Smooth muscle cell of the umbilical artery (primary cell): ENCODE results near the gene SPAG7. TPM values are rescaled to one million over a fixed set of nuclear protein-coding genes. Genes with fewer than 3 reads are reported as not detected.

Source experiments
- total RNA-seq: library from RNA; depleted of rRNA; stranded (reverse); fragments of >200 nt; gene quantifications from 2 replicates; pipeline ENCODE4 v1.2.3, GENCODE V29; 2014

The SPAG7 gene, protein sequence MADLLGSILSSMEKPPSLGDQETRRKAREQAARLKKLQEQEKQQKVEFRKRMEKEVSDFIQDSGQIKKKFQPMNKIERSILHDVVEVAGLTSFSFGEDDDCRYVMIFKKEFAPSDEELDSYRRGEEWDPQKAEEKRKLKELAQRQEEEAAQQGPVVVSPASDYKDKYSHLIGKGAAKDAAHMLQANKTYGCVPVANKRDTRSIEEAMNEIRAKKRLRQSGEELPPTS
- total RNA-seq = 45.8 and 52.9 TPM in 2 replicates

DNA sequence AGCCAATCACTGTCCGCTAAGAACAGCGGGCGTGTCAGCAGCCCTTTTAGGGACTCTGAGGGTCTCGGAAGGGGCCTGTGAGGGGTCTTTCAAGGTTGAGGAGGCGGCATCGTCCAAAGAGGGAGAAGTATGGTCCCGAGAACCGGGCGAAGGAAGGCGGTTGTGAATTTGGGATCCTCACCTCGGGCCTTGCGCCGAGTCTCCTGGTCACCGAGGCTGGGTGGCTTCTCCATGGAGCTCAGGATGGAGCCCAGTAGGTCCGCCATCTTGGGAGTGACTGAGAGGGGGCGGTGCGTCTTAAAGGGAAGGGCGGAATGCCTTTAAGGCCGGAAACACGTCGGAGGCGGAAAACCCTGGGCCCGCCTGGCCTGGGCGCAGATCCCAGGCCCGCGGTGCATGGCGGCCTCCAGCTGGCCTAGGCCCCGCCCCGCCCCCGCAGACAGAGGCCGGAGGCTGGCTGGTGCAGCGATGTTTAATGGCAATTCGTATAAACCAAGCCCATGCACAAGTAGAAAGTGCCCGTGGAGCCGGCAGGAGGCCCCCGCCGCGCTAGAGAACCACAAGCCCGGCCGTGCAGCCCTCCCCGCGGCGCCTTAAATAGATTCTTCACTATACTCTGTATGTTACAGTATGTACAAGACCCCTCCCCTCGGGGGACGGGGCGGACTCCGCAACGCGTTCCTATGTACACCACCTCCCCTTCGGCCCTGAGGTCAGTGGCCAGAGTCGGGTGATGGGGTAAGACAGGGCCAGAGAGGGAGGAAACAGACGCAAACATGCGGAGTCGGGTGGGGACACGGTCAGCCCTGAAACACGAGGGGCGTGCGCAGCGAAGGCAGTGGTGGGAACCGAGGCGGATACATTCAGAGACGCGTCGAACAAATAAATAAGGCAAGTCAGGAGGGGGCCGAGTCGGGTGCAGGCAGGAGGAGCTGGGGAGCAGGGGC, at the start of gene SPAG7:
SPAG7 (minus strand) TSS at position 279 of the 947 bp plus-strand sequence; CDS start at position 266, 13 bp downstream.

DNA sequence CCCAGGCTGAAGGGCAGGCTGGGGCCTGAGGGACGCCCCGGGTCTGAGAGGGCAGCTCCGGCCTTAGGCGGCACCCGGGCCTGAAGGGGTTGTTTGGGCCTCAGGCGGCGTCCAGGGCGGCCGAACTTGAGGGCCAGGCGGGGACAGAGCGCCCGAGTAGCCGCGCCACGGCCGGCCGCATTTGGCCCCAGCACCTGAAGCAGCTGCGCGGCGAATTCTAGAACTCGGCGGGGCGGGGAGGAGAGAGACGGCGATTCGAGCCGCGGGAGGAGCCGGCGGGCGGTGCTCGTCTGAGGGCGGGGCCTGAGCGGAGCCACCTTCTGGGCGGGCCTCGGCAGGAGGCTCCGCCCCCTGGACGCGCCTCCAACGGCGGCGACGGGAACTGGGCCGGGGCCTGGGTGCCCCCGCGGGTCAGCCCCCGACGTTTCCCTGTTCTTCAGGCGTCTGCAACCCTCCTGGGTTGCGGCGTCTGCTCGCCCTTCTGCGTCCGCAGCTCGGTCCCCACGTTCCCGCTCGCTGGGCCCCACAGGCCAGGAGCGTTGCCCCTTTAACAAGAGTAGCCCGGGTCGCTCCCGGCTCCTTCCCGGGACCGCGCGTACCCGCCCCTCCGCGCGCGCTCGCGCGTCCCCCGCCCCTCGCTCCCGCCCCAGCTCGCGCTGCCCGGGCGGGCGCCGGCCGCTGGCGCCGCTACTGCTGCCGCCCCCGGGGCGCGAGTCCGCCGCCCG, 29.8 kb upstream of the SPAG7 start, which contains the start of the genes INCA1 and KIF1C:
INCA1 (minus strand) TSS at position 221 of the 725 bp plus-strand sequence. CDS start 3,085 bp downstream, outside the sequence.
KIF1C (plus strand) TSS at position 649 of the 725 bp plus-strand sequence. CDS start 2,297 bp downstream, outside the sequence.

GRCh38 chr17:4986951-4987766, 19.5 kb upstream of the SPAG7 start, which contains the start of gene CAMTA2:
CAMTA2 (minus strand) TSS chr17:4987675; CDS start chr17:4986222, 1,453 bp downstream.

GRCh38 chr17:4950746-4951204, 16.8 kb downstream of the SPAG7 start, which contains the start of gene ENO3:
ENO3 (plus strand) TSS chr17:4951119; CDS start chr17:4951830, 711 bp downstream.

DNA sequence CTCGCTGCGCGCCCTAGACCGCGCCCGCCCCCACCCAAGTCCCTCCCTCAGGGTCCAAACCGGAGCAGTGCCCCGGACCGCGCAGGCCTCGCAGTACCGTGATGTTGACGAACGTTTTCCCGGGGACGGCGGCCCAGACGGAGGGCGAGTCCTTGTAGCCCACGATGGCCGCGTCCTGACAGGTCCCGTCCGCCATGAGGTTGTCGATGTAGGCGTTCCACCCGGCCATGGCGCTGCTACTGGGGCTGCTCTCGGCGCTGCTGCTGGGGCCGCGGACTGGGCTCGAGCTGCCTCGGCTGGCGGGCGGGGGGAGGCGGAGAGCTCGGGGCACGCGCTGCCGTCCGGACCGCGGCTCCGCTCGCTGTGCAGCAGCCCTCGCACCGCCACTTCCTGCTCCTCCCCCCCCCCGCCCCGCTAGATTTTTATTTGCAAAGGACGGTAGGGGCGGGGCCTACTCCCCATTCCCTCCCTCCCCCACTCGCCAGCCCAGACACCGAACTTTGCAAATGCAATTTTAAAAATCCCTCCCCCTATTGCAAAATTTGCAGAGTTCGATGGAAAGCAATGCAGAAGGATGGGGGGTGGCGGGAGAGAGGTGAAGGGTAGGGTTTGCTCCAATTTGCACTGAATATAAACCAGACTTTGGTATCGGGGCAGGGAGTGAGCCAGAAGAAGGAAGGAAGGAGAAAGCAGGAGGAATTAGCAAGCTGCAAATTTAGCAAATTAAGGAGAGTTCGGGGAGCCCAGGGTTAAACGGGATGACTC, 19.3 kb downstream of the SPAG7 start, which contains the start of gene PFN1:
PFN1 (minus strand) TSS at position 365 of the 765 bp plus-strand sequence; CDS start at position 229, 136 bp downstream.

DNA sequence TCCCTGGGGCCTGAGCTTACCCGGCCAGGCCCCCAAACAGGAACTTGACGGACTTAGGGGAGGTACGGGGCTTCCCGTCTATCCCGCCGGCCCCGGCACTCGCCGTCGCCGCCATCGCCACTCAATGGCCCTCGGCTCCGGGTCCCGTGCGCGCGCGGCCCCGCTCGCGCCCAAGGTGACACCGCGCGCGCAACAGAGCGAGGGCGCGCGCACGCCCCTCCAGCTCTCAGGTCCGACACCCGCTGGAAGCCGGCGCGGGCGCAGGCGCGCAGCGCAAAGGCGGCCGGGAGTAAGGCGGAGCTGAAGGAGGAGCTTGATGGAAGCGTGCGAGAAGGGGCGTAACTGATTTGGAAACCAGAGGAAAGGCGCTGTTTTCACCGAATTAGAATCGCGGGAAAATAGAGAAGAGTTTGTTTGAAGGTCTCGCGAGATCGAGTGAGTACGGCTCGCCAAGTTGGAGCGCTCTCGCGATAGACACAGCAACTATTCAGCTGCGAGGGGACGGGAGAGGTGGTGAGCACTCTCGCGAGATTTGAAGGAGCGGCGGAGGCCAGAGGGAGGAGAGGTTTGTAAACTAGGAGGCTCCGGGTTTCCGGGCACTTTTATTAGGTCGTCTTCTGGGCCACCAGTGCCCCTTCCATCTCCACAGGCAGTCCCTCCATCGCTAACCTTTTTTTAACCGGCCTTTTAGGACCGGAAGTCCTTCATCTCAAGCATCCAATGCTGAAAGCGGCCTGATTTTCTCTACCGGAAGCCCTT, 27.6 kb downstream of the SPAG7 start, which contains the start of the genes RNF167 and SLC25A11:
RNF167 (plus strand) TSS at position 473 of the 759 bp plus-strand sequence. CDS start 642 bp downstream, outside the sequence.
SLC25A11 (minus strand) TSS at position 251 of the 759 bp plus-strand sequence; CDS start at position 115, 136 bp downstream.

DNA sequence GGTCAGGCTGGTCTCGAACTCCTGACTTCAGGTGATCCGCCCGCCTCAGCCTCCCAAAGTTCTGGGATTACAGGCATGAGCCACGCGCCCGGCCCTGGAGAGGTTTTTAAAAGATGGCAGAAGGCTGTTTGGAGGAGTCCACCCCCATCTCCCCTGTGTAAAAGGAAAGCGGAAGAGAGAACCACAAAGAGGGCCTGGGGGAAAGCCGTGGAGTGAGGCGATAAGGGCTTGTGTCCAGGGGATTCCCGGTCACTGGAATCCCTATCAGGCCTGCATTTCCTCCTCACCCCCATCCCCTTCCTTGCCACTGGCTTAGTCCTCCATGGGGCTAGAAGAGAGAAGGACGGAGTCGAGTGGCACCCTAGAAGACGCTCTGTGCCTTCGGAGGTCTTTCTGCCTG, 35.7 kb downstream of the SPAG7 start, which contains the start of gene GP1BA:
GP1BA (plus strand) TSS at position 315 of the 400 bp plus-strand sequence. CDS start 328 bp downstream, outside the sequence.

Other genes with a start within 250 kb of the SPAG7 start
- 8.3 and 13.4 TPM in 2 replicates for gene MED11, start 236.4 kb downstream of the SPAG7 start, total RNA-seq
- gene ZMYND15, start 228.0 kb downstream of the SPAG7 start, total RNA-seq = not detected in 2 replicates
- gene CXCL16, start 227.9 kb downstream of the SPAG7 start, total RNA-seq = 0.37 and 0.89 TPM in 2 replicates
- gene TM4SF5, start 195.9 kb downstream of the SPAG7 start, total RNA-seq = not detected in 2 replicates
- gene VMO1, start 181.5 kb downstream of the SPAG7 start, total RNA-seq = 1.5 TPM in 1 of 2 replicates, not detected in the other
- not detected in 2 replicates for gene GLTPD2, start 178.9 kb downstream of the SPAG7 start, total RNA-seq
- 92.0 and 129 TPM in 2 replicates for gene PSMB6, start 171.7 kb downstream of the SPAG7 start, total RNA-seq
- gene PLD2, start 160.7 kb downstream of the SPAG7 start, total RNA-seq = 10.1 and 20.7 TPM in 2 replicates
- 30.9 and 68.0 TPM in 2 replicates for gene MINK1, start 134.5 kb downstream of the SPAG7 start, total RNA-seq
- gene C17orf107, start 68.3 kb downstream of the SPAG7 start, total RNA-seq = 6.8 and 7.8 TPM in 2 replicates
- gene CHRNE, start 64.7 kb downstream of the SPAG7 start, total RNA-seq = 0.23 and 0.30 TPM in 2 replicates
- gene GP1BA, start 35.5 kb downstream of the SPAG7 start, total RNA-seq = not detected in 2 replicates
- gene SLC25A11, start 27.8 kb downstream of the SPAG7 start, total RNA-seq = 54.8 and 63.0 TPM in 2 replicates
- 16.9 and 20.9 TPM in 2 replicates for gene RNF167, start 27.5 kb downstream of the SPAG7 start, total RNA-seq
- 673 and 683 TPM in 2 replicates for gene PFN1, start 19.3 kb downstream of the SPAG7 start, total RNA-seq
- 4.9 and 5.0 TPM in 2 replicates for gene ENO3, start 16.7 kb downstream of the SPAG7 start, total RNA-seq
- 7.1 and 13.0 TPM in 2 replicates for gene CAMTA2, start 19.9 kb upstream of the SPAG7 start, total RNA-seq
- 0.18 TPM in 1 of 2 replicates, not detected in the other for gene INCA1, start 29.7 kb upstream of the SPAG7 start, total RNA-seq
- gene KIF1C, start 30.1 kb upstream of the SPAG7 start, total RNA-seq = 43.9 and 82.4 TPM in 2 replicates
- gene SLC52A1, start 67.6 kb upstream of the SPAG7 start, total RNA-seq = under 0.01 TPM in 1 of 2 replicates, not detected in the other
- 1.2 TPM in 2 replicates for gene ZFP3, start 110.7 kb upstream of the SPAG7 start, total RNA-seq
- 4.1 and 5.3 TPM in 2 replicates for gene ZNF232, start 144.1 kb upstream of the SPAG7 start, total RNA-seq
- gene USP6, start 148.2 kb upstream of the SPAG7 start, total RNA-seq = under 0.01 and 0.05 TPM in 2 replicates
- gene ZNF594, start 224.1 kb upstream of the SPAG7 start, total RNA-seq = 7.8 and 8.3 TPM in 2 replicates